GM13976 (cell line): ENCODE measurements around the gene MDH2.
"Not testable (repeated sequence)": the region's sequence is repeated elsewhere in the genome, so short reads cannot be mapped to it uniquely, and the experiment has no call there.

ENCODE experiments used
- DNase-seq: peaks from one replicate; pipeline ENCODE4 v3.0.0; 2012; ENCODE audit warnings: low spot score
- in situ Hi-C: fragments of 300-500 bp; cut with MboI; formaldehyde crosslinking; loops from one replicate; pipeline ENCODE4 v1.12.0; 2022; ENCODE audit warnings: low sequenced_read_pairs, mixed read lengths, inconsistent platforms; ENCODE audit not compliant: unreplicated experiment
- TF ChIP-seq, protein P1 (sequence below): IDR thresholded peaks from 2 replicates; pipeline ENCODE4 v1.5.1; 2012; ENCODE audit warnings: borderline replicate concordance, mild to moderate bottlenecking; ENCODE audit not compliant: insufficient read depth; ENCODE audit errors: extremely low read depth, missing control alignments, control extremely low read depth

The MDH2 gene

DNA sequence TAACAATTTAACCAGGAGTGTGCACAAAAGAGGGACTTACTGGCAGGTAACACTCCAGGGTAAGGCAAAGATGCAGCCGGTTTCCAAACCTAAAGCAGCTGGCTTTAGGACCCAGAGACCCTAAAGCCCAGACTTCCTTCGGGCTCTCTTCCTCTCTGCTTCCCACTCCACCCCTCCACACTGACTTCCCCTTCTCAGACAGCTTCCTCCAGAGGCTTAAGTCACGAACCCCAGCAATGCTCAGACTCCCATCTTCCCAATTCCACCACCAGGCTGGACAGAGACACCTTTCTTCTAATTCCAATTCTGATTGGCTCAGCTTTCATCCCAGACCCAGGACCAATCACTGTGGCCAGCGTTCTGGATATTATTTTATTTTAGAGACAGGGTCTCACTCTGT lies 24.9 kb upstream of the MDH2 start:
- no peak for DNase-seq
- TF ChIP-seq, protein P1, sequence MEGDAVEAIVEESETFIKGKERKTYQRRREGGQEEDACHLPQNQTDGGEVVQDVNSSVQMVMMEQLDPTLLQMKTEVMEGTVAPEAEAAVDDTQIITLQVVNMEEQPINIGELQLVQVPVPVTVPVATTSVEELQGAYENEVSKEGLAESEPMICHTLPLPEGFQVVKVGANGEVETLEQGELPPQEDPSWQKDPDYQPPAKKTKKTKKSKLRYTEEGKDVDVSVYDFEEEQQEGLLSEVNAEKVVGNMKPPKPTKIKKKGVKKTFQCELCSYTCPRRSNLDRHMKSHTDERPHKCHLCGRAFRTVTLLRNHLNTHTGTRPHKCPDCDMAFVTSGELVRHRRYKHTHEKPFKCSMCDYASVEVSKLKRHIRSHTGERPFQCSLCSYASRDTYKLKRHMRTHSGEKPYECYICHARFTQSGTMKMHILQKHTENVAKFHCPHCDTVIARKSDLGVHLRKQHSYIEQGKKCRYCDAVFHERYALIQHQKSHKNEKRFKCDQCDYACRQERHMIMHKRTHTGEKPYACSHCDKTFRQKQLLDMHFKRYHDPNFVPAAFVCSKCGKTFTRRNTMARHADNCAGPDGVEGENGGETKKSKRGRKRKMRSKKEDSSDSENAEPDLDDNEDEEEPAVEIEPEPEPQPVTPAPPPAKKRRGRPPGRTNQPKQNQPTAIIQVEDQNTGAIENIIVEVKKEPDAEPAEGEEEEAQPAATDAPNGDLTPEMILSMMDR = no peak
- in situ Hi-C loops = no loop called here

DNA sequence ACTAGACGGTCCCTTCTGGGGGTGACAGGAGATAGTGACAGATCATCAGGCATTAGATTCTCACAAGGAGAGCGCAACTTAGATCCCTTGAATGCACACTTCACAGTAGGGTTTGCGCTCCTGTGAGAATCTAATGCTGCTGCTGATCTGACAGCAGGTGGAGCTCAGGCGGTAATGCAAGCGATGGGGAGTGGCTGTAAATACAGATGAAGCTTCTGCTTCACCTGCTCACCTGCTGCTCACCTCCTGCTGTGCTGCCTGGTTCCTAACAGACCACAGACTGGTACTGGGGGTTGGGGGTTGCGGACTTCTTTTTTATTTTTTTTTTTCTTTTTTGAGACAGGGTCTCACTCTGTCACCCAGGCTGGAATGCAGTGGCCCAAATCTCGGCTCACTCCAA lies 18.2 kb upstream of the MDH2 start:
- in situ Hi-C loops, DNase-seq: not testable (repeated sequence)

DNA sequence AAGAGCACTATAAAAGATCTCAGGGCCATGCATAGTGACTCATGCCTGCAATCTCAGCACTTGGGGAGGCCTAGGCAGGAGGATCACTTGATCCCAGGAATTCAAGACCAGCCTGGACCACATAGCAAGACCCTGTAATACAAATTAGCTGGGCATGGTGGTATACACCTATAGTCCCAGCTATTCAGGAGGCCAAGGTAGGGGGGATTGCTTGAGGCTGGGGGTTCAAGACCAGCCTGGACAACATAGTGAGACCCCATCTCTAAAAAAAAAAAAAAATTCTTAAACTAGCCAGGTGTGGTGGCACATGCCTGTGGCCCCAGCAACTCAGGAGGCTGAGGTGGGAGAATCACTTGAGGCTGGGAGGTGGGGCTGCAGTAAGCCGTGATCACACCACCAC lies 15.9 kb upstream of the MDH2 start:
- TF ChIP-seq, protein P1 = no peak
- DNase-seq = no peak
- in situ Hi-C loops = no loop called here

DNA sequence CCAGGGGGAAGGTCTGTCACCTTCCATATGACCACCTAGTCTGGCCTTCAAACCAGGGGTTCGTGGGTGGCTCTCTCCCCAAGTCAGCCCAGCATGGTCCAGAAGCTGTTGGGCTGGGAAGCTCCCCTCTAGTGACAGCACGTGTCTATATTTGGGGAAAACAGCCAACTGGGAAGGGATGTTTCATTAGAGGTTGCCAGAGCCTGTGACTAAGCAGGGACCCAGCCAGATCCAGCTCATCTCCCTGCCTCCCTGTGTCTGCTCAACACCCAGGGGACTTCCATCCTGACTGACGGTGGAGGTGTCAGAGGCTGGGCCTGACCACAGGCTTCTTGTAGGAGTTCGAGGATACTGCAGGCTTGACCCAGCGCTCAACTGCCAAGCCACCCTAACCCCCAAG lies 10.6 kb upstream of the MDH2 start:
- in situ Hi-C loops = no loop called here
- TF ChIP-seq, protein P1 = no peak
- no peak for DNase-seq

DNA sequence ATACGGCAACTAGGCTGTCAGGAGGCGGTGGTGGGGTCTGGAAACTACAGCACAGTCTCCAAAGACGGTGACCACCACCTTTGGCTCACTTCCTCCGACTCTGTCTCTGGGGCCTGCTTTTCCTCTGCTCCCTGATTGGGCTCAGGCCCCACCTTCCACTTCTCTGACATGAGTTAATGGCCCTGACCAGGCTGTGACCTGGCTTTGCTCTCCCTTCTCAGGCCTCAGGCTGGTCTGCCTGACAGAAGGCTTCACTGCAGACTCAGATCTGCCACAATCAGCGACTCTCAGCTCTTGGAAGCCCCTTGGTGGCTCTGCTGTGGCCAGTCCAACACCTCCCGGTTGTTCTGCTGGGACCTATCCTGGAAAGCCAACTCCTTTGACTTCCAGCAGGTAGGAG lies 7.8 kb upstream of the MDH2 start:
- in situ Hi-C loops = no loop called here
- TF ChIP-seq, protein P1 = no peak
- DNase-seq = no peak

DNA sequence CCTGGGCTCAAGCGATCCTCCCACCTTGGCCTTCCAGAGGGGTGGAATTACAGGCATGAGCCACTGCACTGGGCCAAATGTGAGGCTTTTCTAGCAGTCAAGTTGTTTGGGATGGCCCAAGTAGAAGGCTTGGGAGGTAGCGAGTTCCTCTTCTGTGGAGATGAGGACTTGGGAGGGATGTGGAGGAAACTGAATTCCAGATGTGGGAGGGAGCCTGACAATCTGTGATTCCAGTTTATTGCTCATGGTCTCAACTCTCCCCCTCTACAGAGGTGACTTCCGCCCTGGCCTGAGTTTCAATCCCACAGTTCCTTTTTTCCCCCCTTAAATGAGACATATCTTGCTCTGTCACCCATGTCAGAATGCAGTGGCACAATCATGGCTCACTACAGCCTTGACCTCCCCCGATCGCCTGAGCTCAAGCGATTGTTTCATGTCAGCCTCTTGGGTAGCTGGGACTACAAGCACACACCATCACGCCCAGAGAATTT lies 3.5 kb upstream of the MDH2 start:
- TF ChIP-seq, protein P1 = no peak
- in situ Hi-C loops = no loop called here
- DNase-seq = no peak

DNA sequence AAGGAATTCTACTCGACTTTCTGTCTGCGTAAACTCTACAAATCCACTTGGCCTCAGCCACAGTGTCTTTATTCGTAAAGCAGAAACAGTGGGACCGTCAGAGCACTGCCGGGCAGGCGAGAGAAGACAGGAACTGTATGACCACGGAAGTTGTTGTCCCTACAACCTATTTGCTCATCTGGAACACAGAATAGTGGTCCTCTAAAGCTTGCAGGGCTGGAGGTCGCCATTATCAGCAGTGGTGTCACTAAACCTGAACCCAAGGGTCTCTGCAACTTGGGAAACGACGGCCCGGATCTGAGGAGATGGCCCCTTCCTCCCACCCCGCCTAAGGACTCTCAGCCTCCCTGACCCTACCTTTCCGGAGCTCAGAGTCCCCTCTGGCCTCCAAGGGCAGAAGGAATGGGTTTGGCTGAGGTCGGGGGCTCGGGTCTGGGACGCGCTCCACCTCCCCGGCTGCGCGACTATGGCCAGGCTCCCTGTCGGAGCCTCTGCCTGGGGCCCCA lies 548 bp upstream of the MDH2 start:
- TF ChIP-seq, protein P1 = no peak
- no peak for DNase-seq
- in situ Hi-C loops = no loop called here
